GM21447 (cell line): Measurements from ENCODE around the gene NAV2.

Experiments used
- ATAC-seq: cut with Tn5 transposase; IDR thresholded peaks from one replicate; pipeline ENCODE4 v1.9.1; 2021; ENCODE audit not compliant: unreplicated experiment

Gene NAV2

GRCh38 chr11:19714387-19715363 is 2.0 kb downstream of the NAV2 start:
- ATAC-seq = no peak

- no peak for ATAC-seq
Observed at GRCh38 chr11:19715373-19715772, 2.7 kb downstream of the NAV2 start.

GRCh38 chr11:19718051-19718450 is 5.4 kb downstream of the NAV2 start:
- no peak for ATAC-seq

GRCh38 chr11:19718951-19719350 is 6.3 kb downstream of the NAV2 start:
- no peak for ATAC-seq

GRCh38 chr11:19719960-19720359 is 7.3 kb downstream of the NAV2 start:
- no peak for ATAC-seq

GRCh38 chr11:19721176-19721575 is 8.5 kb downstream of the NAV2 start:
- no peak for ATAC-seq

- ATAC-seq = no peak
Observed at GRCh38 chr11:19722702-19723101, 10.1 kb downstream of the NAV2 start.

- no peak for ATAC-seq
Observed at GRCh38 chr11:19723572-19724342, 11.1 kb downstream of the NAV2 start.

GRCh38 chr11:19724765-19725164 is 12.1 kb downstream of the NAV2 start:
- ATAC-seq = no peak

- ATAC-seq = no peak
Observed at GRCh38 chr11:19725379-19726079, 12.9 kb downstream of the NAV2 start.

GRCh38 chr11:19727246-19727645 is 14.6 kb downstream of the NAV2 start:
- no peak for ATAC-seq

- no peak for ATAC-seq
Observed at GRCh38 chr11:19728436-19728835, 15.8 kb downstream of the NAV2 start.

- ATAC-seq = no peak
Observed at GRCh38 chr11:19729141-19729540, 16.5 kb downstream of the NAV2 start.

- no peak for ATAC-seq
Observed at GRCh38 chr11:19730373-19730772, 17.7 kb downstream of the NAV2 start.

GRCh38 chr11:19734171-19734570 is 21.5 kb downstream of the NAV2 start:
- no peak for ATAC-seq

- ATAC-seq = no peak
Observed at GRCh38 chr11:19735157-19735908, 22.7 kb downstream of the NAV2 start.

GRCh38 chr11:19735909-19736498 is 23.4 kb downstream of the NAV2 start:
- ATAC-seq = no peak

- ATAC-seq = no peak
Observed at GRCh38 chr11:19736831-19737230, 24.2 kb downstream of the NAV2 start.

GRCh38 chr11:19737575-19737974 is 24.9 kb downstream of the NAV2 start:
- no peak for ATAC-seq

GRCh38 chr11:19738124-19738523 is 25.5 kb downstream of the NAV2 start:
- ATAC-seq = no peak
